Breast epithelium (tissue), 3 donors: Measurements from ENCODE around the gene C1orf53.

Experiments used
- CTCF ChIP-seq, 3 donors: fragments of 450-650 bp; IDR thresholded peaks; one replicate each; pipeline ENCODE4 v1.5.1; 2016 to 2017; ENCODE audit warnings: antibody characterized with exemption in 3 of 3, mild to moderate bottlenecking in 3 of 3, moderate library complexity in 3 of 3
- POLR2A ChIP-seq: fragments of 450-650 bp; IDR thresholded peaks from one replicate; pipeline ENCODE4 v1.6.1; 2016; ENCODE audit warnings: antibody characterized with exemption, mild to moderate bottlenecking, moderate library complexity
- POLR2AphosphoS5 ChIP-seq, 3 donors: sonication (generic); formaldehyde crosslinking; IDR thresholded peaks; one replicate each; pipeline ENCODE4 v1.6.1; 2017; ENCODE audit warnings: antibody characterized with exemption in 3 of 3

DNA sequence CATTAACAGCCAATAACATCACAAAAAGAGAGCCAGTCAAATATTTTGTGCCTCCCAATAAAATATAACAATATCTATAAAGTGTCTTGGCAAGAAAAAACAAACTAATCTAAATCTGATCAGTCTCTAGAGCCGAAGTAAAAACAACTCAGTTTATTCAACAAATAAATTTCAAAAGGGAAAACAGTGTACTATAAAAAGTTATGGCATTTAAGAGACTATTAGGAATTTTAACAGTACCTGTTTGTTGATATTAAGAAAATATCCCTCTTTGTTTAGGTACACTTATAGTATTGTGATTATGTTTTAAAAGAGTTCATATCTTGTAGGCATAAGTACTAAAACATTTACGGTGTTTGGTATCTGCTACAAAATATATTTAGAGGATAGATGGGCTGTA is 36.6 kb upstream of the C1orf53 start:
- no peak for TF ChIP-seq CTCF (IDR thresholded peaks at IDR 0.05)
- no peak for TF ChIP-seq POLR2A
- TF ChIP-seq POLR2AphosphoS5 (IDR thresholded peaks at IDR 0.05): no peak
